Activated naive CD4-positive, alpha-beta T cell treated with anti-CD3 and anti-CD28 coated beads, Interleukin-2, amount 50 U/mL, for 72 hours (primary cell): ENCODE data around the gene RRAGC. TPM values are rescaled to one million over a fixed set of nuclear protein-coding genes. Genes with fewer than 3 reads are reported as not detected.

ENCODE experiments used
- ATAC-seq, 2 donors: fragments of 150-1000 bp; cut with Tn5 transposase; 2 replicates each; pipeline ENCODE4 v1.10.0; 2021; ENCODE audit warnings: mild to moderate bottlenecking in 2 of 2, moderate library complexity in 2 of 2
- DNase-seq, 2 donors: peaks; one replicate each; pipeline ENCODE4 v3.0.0; 2021 to 2022; ENCODE audit warnings: low spot score in 2 of 2
- H3K27ac Mint-ChIP-seq, 2 donors: one replicate each; pipeline ENCODE4 v1.8.0; 2022; ENCODE audit warnings: mild to moderate bottlenecking in 2 of 2, mixed read lengths in 2 of 2
- H3K36me3 Mint-ChIP-seq, 2 donors: one replicate each; pipeline ENCODE4 v1.8.0; 2022; ENCODE audit warnings: mixed read lengths in 2 of 2
- H3K9me3 Mint-ChIP-seq, 2 donors: one replicate each; pipeline ENCODE4 v1.8.0; 2022; ENCODE audit warnings: mixed read lengths in 2 of 2
- total RNA-seq, 2 donors: library from RNA; stranded (reverse); gene quantifications; one replicate each; pipeline ENCODE4 v1.2.3, GENCODE V29; 2022

RRAGC gene
- total RNA-seq, 2 donors from 2014 or later = 23.3 to 25.0 TPM

DNA sequence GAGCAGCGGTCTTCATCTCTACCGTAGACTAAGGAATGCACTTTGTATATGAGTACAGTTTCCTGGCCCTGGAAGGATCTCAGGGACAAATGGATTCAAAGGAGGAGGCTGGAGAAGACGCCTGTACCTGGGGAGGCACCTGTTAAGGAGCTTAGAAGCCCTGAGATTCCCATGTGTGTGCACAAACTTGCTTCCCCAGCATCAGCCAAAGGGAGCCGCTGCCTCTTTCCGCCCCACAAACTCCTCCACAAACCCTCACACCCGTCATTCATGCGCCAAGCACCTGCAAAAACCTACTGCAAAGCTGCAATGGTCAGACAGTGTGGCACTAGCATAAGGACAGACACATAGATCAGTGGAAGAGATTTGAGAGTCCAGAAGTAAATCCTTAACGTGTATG, 54.5 kb downstream of the RRAGC start:
- Mint-ChIP-seq H3K9me3 (no peaks in the 10 kb centered on the region), H3K27ac (no peak overlapping the region), H3K36me3 (peaks cover 0 to 4% of the 10 kb centered on the region in 2 donors)
- DNase-seq = no peak
- no peak for ATAC-seq

GRCh38 chr1:38804062-38804886, 55.3 kb downstream of the RRAGC start:
- Mint-ChIP-seq H3K9me3 (no peaks in the 10 kb centered on the region), H3K27ac (no peak overlapping the region), H3K36me3 (peaks cover 0 to 4% of the 10 kb centered on the region in 2 donors)
- ATAC-seq (peak in 1 of 2 donors; percentile 67), DNase-seq (peak in 1 of 2 donors; percentile 6)

GRCh38 chr1:38803647-38804046, 55.9 kb downstream of the RRAGC start:
- ATAC-seq (no peak), DNase-seq (no peak)
- H3K9me3 Mint-ChIP-seq = no peaks in the 10 kb centered on the region
- H3K36me3 Mint-ChIP-seq = peaks cover 0 to 4% of the 10 kb centered on the region in 2 donors
- no peak overlapping the region for H3K27ac Mint-ChIP-seq

GRCh38 chr1:38800720-38801671, 58.6 kb downstream of the RRAGC start:
- ATAC-seq (no peak), DNase-seq (no peak)
- H3K36me3 Mint-ChIP-seq = peaks cover 0 to 4% of the 10 kb centered on the region in 2 donors
- no peaks in the 10 kb centered on the region for H3K9me3 Mint-ChIP-seq
- H3K27ac Mint-ChIP-seq = no peak overlapping the region

GRCh38 chr1:38793299-38793698, 66.3 kb downstream of the RRAGC start:
- peaks cover 0 to 11% of the 10 kb centered on the region in 2 donors for H3K36me3 Mint-ChIP-seq
- peaks cover 3 to 6% of the 10 kb centered on the region in 2 donors for H3K9me3 Mint-ChIP-seq
- ATAC-seq (no peak), DNase-seq (no peak)
- no peak overlapping the region for H3K27ac Mint-ChIP-seq

DNA sequence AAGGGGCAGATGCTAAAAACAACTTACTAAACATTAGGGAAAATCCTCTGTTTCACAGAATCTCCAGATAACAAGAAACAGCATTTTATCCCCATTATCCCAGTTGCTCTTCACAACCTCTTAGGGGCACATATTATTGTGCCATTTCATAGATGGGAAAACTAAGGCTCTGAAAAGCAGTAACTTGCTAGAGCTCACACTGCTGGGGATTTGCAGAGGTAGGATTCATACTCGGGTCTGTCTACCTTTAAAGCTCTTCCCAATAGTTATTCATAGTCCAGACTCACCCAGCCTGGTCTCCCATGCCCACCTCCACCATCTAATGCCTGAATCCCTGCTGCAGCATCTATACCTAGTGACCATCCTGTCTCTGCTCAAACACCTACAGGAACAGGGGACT, 67.7 kb downstream of the RRAGC start:
- DNase-seq = no peak
- Mint-ChIP-seq H3K9me3 (peaks cover 3 to 6% of the 10 kb centered on the region in 2 donors), H3K36me3 (peaks cover 0 to 11% of the 10 kb centered on the region in 2 donors), H3K27ac (no peak overlapping the region)
- ATAC-seq = no peak

GRCh38 chr1:38791164-38791515, 68.4 kb downstream of the RRAGC start:
- DNase-seq (no peak), ATAC-seq (no peak)
- peaks cover 3 to 6% of the 10 kb centered on the region in 2 donors for H3K9me3 Mint-ChIP-seq
- no peak overlapping the region for H3K27ac Mint-ChIP-seq
- H3K36me3 Mint-ChIP-seq = peaks cover 0 to 11% of the 10 kb centered on the region in 2 donors

DNA sequence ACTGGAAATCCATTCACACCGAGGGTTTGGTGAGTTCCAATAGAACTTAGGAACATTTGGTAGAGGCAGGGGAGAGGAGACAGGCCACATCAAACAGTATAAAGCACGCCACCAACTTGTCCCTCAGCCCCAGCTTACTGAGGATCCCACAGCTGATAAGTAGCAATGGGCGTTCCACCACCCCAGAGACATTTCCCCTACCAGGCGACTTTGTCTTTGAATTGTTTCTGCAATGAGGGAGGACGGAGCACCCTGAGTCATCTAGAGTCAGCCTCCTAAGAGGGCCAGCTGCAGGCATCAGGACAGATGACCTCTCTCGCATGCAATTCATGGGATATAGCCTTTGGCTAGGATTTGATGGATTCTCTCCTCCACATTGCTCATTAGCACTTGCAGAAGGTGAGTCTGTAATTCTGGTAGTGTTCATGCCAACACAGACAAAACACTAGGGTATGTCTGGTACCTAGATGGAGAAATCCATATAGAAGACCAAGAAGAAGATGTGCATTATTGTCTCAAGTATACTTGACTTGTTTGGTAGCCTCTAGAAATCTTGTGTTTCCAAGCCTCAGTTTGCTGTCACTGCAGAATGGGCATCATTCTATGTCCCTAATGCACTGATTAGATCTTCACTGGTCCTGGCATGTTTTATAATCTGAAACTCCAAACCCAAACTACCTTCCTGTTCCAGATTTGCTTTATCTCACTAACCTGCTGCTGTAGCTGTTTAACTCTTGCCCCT, 69.0 kb downstream of the RRAGC start:
- peaks cover 3 to 6% of the 10 kb centered on the region in 2 donors for H3K9me3 Mint-ChIP-seq
- DNase-seq (no peak), ATAC-seq (no peak)
- H3K36me3 Mint-ChIP-seq = peaks cover 0 to 11% of the 10 kb centered on the region in 2 donors
- no peak overlapping the region for H3K27ac Mint-ChIP-seq

- Mint-ChIP-seq H3K9me3 (peaks cover 3 to 6% of the 10 kb centered on the region in 2 donors), H3K27ac (no peak overlapping the region), H3K36me3 (peaks cover 0 to 11% of the 10 kb centered on the region in 2 donors)
- ATAC-seq (no peak), DNase-seq (no peak)
Observed at GRCh38 chr1:38789498-38790169, 69.9 kb downstream of the RRAGC start.

GRCh38 chr1:38788341-38789336, 70.9 kb downstream of the RRAGC start:
- ATAC-seq = no peak

More at GRCh38 chr1:38788341-38789336, 70.9 kb downstream of the RRAGC start:
- Mint-ChIP-seq H3K9me3 (no peaks in the 10 kb centered on the region), H3K36me3 (peaks cover 0 to 6% of the 10 kb centered on the region in 2 donors), H3K27ac (no peak overlapping the region)
- no peak for DNase-seq

Other genes with a start within 250 kb of the RRAGC start
- gene MYCBP, start 13.6 kb upstream of the RRAGC start, total RNA-seq = 10 to 100 TPM; 23.6 to 42.9 TPM
- not detected for gene GJA9, start 21.8 kb upstream of the RRAGC start, total RNA-seq
- not detected for gene RHBDL2, start 82.1 kb upstream of the RRAGC start, total RNA-seq
- 10 to 100 TPM; 45.8 to 93.6 TPM for gene AKIRIN1, start 131.5 kb upstream of the RRAGC start, total RNA-seq
- gene NDUFS5, start 166.6 kb upstream of the RRAGC start, total RNA-seq = 100 to 1,000 TPM; 153 to 211 TPM